ENCODE results near the gene TNFRSF19.

Gene TNFRSF19

GRCh38 chr13:23715762-23716235 lies 145.6 kb downstream of the TNFRSF19 start:
- no peak for DNase-seq (ENCODE audit: low read depth in 2 of 2)

GRCh38 chr13:23716401-23716800 lies 146.2 kb downstream of the TNFRSF19 start:
- no peak for DNase-seq (ENCODE audit: low read depth in 2 of 2)

- DNase-seq (ENCODE audit: low read depth in 2 of 2): no peak
Measured at GRCh38 chr13:23718996-23719395, 148.8 kb downstream of the TNFRSF19 start.

- no peak for DNase-seq (ENCODE audit: low read depth in 2 of 2)
Measured at GRCh38 chr13:23722726-23723453, 152.7 kb downstream of the TNFRSF19 start.

- DNase-seq (ENCODE audit: low read depth in 2 of 2): peak; percentile 69 to 71
Measured at GRCh38 chr13:23723471-23723870, 153.3 kb downstream of the TNFRSF19 start.

GRCh38 chr13:23724196-23724970 lies 154.2 kb downstream of the TNFRSF19 start:
- no peak for DNase-seq (ENCODE audit: low read depth in 2 of 2)

Measured in fibroblast of skin of left quadriceps (primary cell).